ENCODE data around the gene PDXP.

DNA sequence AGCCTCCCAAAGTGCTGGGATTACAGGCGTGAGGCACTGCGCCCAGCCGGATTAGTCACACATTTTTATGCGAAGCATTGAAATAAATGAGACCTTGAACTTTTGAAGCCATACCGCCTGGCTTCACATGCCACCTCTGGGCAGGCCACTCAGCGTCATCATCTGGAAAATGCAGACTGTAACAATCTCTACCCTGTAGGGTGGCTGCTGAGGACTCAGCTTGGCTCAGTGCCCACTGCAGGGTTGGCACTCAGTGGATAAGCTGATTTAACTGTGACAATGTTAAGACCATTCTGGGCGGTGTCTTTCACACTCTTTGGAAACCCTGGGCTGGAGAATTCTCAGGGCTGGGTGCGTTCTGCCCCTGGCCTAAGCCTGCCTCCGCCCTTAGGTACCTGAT lies 10.6 kb upstream of the PDXP start:
- TF ChIP-seq, protein P1, sequence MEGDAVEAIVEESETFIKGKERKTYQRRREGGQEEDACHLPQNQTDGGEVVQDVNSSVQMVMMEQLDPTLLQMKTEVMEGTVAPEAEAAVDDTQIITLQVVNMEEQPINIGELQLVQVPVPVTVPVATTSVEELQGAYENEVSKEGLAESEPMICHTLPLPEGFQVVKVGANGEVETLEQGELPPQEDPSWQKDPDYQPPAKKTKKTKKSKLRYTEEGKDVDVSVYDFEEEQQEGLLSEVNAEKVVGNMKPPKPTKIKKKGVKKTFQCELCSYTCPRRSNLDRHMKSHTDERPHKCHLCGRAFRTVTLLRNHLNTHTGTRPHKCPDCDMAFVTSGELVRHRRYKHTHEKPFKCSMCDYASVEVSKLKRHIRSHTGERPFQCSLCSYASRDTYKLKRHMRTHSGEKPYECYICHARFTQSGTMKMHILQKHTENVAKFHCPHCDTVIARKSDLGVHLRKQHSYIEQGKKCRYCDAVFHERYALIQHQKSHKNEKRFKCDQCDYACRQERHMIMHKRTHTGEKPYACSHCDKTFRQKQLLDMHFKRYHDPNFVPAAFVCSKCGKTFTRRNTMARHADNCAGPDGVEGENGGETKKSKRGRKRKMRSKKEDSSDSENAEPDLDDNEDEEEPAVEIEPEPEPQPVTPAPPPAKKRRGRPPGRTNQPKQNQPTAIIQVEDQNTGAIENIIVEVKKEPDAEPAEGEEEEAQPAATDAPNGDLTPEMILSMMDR (conservative IDR thresholded peaks at IDR 0.05 in 1 of 2, IDR thresholded peaks at IDR 0.05 in 1 of 2; ENCODE audit: low read depth in 1 of 2, low read length in 2 of 2): no peak
- no peak for TF ChIP-seq EZH2 (IDR thresholded peaks at IDR 0.05; ENCODE audit: low read length, missing control alignments)
